Right lobe of liver (tissue), 4 donors: Measurements from ENCODE around the gene PLXNA4.

Experiments used
- POLR2A ChIP-seq: fragments of 450-650 bp; IDR thresholded peaks from one replicate; pipeline ENCODE4 v1.6.1; 2017; ENCODE audit warnings: antibody characterized with exemption, mild to moderate bottlenecking
- TF ChIP-seq, protein P1 (sequence below), 4 donors: fragments of 200-600 bp in 3 of 4; fragments of 450-650 bp in 1 of 4; IDR thresholded peaks; one replicate each; pipeline versions ENCODE4 v1.5.1 to v1.8.0; 2016 to 2022; ENCODE audit warnings: antibody characterized with exemption in 4 of 4, mild to moderate bottlenecking in 2 of 4
- donor health status: DM: no; HTN: no; CAD: no.
- donor health status: DM: no; HTN: no; CAD: no.
- donor health status: DM: no; HTN: yes; CAD: no.

GRCh38 chr7:132515181-132515580 lies 61.1 kb downstream of the PLXNA4 start:
- TF ChIP-seq, protein P1, sequence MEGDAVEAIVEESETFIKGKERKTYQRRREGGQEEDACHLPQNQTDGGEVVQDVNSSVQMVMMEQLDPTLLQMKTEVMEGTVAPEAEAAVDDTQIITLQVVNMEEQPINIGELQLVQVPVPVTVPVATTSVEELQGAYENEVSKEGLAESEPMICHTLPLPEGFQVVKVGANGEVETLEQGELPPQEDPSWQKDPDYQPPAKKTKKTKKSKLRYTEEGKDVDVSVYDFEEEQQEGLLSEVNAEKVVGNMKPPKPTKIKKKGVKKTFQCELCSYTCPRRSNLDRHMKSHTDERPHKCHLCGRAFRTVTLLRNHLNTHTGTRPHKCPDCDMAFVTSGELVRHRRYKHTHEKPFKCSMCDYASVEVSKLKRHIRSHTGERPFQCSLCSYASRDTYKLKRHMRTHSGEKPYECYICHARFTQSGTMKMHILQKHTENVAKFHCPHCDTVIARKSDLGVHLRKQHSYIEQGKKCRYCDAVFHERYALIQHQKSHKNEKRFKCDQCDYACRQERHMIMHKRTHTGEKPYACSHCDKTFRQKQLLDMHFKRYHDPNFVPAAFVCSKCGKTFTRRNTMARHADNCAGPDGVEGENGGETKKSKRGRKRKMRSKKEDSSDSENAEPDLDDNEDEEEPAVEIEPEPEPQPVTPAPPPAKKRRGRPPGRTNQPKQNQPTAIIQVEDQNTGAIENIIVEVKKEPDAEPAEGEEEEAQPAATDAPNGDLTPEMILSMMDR (IDR thresholded peaks at IDR 0.05), result no peak
- TF ChIP-seq POLR2A, result no peak
